HL-60 (cell line): ENCODE results near the gene PLAAT2.

Experiments used
- DNase-seq, 2 experiments: peaks; one replicate each; pipeline ENCODE4 v3.0.0-alpha.2; 2010 to 2020; ENCODE audit warnings: low read depth in 1 of 2, low spot score in 1 of 2
- H3K27ac ChIP-seq: fragments of 250-450 bp; sonication (Bioruptor Pico); replicated peaks from 2 replicates; pipeline ENCODE4 v1.5.1; 2020; ENCODE audit warnings: mild to moderate bottlenecking, moderate library complexity
- H3K27me3 ChIP-seq: fragments of 250-450 bp; sonication (Bioruptor Pico); 2 replicates; pipeline ENCODE4 v1.5.1; 2021; ENCODE audit warnings: mild to moderate bottlenecking, moderate library complexity; ENCODE audit not compliant: insufficient read depth, poor library complexity, severe bottlenecking
- H3K4me3 ChIP-seq: replicated peaks from 2 replicates; pipeline ENCODE4 v1.5.1; 2011; ENCODE audit warnings: mild to moderate bottlenecking, control low read depth, low read length; ENCODE audit not compliant: insufficient read depth
- CTCF ChIP-seq: IDR thresholded peaks from one replicate; pipeline ENCODE4 v1.5.1; 2011; ENCODE audit warnings: low read length, control low read depth, inconsistent platforms; ENCODE audit not compliant: insufficient read depth
- GABPA ChIP-seq: IDR thresholded peaks from 2 replicates; pipeline ENCODE4 v1.6.1; 2012; ENCODE audit warnings: low read depth
- POLR2AphosphoS5 ChIP-seq: IDR thresholded peaks from 2 replicates; pipeline ENCODE4 v1.6.1; 2012; ENCODE audit warnings: low read depth
- SPI1 ChIP-seq: IDR thresholded peaks from 2 replicates; pipeline ENCODE4 v1.6.1; 2012; ENCODE audit warnings: low read depth, mild to moderate bottlenecking, borderline replicate concordance
- TF ChIP-seq, protein P1 (sequence below): IDR thresholded peaks from 2 replicates; pipeline ENCODE4 v1.6.1; 2012; ENCODE audit warnings: low read depth; ENCODE audit not compliant: insufficient replicate concordance

The PLAAT2 gene

GRCh38 chr11:63598556-63598955, 35.4 kb upstream of the PLAAT2 start:
- DNase-seq: no peak
- no peak overlapping the region for H3K27ac ChIP-seq

DNA sequence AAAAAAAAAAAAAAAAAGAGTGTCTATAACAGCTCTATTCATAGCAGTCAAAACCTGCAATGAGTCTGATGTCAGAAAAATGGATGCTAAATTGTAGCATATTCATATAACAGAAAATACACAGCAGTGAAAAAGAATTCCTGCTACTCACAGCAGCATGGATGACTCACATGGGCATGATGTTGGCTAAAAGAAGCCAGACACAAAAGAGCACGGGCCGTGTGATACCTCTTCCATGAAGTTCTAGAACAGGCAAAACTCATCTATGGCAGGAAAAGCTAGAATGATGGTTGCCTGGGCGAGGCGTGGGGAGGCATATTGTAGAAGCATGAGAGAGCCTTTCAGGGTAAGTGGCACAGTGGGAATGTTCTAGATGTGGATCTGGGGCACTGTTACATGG, 32.1 kb upstream of the PLAAT2 start:
- DNase-seq: no peak
- Histone ChIP-seq H3K4me3 (no peak overlapping the region), H3K27ac (no peak overlapping the region), H3K27me3 (no peaks in the 10 kb centered on the region)
- TF ChIP-seq SPI1 (no peak), GABPA (no peak), CTCF (no peak), POLR2AphosphoS5 (no peak)
- TF ChIP-seq, protein P1, sequence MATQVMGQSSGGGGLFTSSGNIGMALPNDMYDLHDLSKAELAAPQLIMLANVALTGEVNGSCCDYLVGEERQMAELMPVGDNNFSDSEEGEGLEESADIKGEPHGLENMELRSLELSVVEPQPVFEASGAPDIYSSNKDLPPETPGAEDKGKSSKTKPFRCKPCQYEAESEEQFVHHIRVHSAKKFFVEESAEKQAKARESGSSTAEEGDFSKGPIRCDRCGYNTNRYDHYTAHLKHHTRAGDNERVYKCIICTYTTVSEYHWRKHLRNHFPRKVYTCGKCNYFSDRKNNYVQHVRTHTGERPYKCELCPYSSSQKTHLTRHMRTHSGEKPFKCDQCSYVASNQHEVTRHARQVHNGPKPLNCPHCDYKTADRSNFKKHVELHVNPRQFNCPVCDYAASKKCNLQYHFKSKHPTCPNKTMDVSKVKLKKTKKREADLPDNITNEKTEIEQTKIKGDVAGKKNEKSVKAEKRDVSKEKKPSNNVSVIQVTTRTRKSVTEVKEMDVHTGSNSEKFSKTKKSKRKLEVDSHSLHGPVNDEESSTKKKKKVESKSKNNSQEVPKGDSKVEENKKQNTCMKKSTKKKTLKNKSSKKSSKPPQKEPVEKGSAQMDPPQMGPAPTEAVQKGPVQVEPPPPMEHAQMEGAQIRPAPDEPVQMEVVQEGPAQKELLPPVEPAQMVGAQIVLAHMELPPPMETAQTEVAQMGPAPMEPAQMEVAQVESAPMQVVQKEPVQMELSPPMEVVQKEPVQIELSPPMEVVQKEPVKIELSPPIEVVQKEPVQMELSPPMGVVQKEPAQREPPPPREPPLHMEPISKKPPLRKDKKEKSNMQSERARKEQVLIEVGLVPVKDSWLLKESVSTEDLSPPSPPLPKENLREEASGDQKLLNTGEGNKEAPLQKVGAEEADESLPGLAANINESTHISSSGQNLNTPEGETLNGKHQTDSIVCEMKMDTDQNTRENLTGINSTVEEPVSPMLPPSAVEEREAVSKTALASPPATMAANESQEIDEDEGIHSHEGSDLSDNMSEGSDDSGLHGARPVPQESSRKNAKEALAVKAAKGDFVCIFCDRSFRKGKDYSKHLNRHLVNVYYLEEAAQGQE: no peak

More at GRCh38 chr11:63598556-63598955, 35.4 kb upstream of the PLAAT2 start:
- Histone ChIP-seq H3K4me3 (no peak overlapping the region), H3K27me3 (no peaks in the 10 kb centered on the region)
- no peak for TF ChIP-seq POLR2AphosphoS5
- no peak for TF ChIP-seq SPI1
- TF ChIP-seq, protein P1: no peak
- no peak for TF ChIP-seq GABPA
- TF ChIP-seq CTCF: no peak

GRCh38 chr11:63592975-63593395, 29.8 kb upstream of the PLAAT2 start:
- DNase-seq: peak in 1 of 2 experiments; percentile 13
- Histone ChIP-seq H3K4me3 (no peak overlapping the region), H3K27ac (no peak overlapping the region), H3K27me3 (no peaks in the 10 kb centered on the region)
- TF ChIP-seq GABPA (no peak), SPI1 (no peak), CTCF (peak; percentile 57), POLR2AphosphoS5 (no peak)
- TF ChIP-seq, protein P1: peak; percentile 89
